NCI-H345 treated with DMSO at 0.1 percent for 48 hours (cell line): Measurements from ENCODE around the gene SIRPB1.
"Not testable (repeated sequence)": the region's sequence is repeated elsewhere in the genome, so short reads cannot be mapped to it uniquely, and the experiment has no call there.

Experiments used
- DNase-seq: peaks from one replicate; lab custom pipeline; 2025; ENCODE audit not compliant: unreplicated experiment; lab: John Stamatoyannopoulos, UW

SIRPB1 gene

DNA sequence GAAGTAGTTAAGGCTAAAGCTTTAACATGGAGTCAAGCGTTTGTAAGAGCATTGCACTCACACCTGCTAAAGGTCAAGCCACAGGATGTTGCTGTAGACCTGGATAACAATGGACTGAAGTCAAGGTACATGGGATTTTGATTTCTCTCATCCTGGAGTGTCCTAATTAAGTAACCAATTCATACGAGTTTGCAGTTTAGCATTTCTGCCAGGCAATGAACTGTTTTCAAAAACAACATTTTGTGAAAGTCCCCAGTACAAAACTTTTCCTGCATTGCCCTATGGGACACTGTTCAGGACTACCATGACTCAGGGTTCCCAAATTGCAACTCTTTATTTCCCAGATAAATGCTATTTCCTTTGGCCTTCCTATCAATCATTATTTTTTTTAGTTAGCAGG lies 17.4 kb upstream of the SIRPB1 start:
- DNase-seq: no peak

GRCh38 chr20:1636621-1637020 lies 16.8 kb upstream of the SIRPB1 start:
- no peak for DNase-seq

DNA sequence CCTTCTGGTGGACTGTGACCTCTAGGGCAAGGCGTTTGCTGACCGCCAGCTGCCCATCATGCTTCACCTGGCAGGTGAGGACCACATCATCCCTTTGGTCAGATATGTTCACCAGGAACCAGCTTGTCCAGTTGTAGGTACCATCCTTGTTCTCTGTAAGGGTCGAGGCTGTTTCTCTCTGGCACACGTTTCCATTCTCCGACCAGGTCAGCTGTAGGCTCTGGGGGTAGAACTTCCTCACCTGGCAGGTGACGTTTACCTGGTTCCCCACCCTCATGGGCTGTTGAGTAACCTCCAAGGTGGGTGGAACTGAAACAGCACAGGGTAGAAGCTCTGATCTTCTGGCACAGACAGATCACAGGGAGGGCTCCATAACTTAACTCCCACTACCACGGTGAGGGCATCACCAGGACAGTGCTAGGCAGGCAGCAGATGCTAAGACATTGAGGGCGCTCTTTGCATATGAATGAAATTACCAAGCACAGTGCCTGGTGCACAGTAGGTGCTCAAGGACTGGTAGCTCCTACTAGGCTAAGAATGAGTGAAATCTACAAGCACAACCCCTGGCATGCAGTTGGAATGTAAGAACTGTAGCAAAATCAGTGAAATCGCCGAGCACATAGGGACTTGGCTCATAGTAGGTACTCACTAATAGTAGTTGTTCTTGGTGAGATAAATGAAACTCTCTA lies 15.6 kb upstream of the SIRPB1 start:
- DNase-seq: no peak

- no peak for DNase-seq
These were observed 13.7 kb upstream of the SIRPB1 start for GRCh38 chr20:1633535-1633934.

DNA sequence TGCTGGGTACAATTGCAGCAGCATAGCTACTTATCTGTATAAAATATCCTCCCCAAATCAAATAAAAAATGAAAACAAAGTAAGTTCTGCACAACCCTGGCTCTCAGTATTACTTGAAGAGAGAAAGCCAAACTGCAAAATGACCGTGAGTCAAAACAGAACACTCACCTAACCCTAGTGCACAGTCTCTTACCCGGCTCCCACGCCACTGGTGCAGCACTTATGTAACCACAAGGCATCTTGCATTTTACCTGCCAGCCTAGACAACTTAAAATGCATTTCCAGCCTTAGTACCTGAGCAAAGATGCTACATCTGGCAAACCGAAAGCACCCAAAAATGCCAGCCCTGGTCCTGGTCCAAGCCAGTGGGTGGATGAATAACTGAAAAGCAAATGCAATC lies 12.4 kb upstream of the SIRPB1 start:
- no peak for DNase-seq

DNA sequence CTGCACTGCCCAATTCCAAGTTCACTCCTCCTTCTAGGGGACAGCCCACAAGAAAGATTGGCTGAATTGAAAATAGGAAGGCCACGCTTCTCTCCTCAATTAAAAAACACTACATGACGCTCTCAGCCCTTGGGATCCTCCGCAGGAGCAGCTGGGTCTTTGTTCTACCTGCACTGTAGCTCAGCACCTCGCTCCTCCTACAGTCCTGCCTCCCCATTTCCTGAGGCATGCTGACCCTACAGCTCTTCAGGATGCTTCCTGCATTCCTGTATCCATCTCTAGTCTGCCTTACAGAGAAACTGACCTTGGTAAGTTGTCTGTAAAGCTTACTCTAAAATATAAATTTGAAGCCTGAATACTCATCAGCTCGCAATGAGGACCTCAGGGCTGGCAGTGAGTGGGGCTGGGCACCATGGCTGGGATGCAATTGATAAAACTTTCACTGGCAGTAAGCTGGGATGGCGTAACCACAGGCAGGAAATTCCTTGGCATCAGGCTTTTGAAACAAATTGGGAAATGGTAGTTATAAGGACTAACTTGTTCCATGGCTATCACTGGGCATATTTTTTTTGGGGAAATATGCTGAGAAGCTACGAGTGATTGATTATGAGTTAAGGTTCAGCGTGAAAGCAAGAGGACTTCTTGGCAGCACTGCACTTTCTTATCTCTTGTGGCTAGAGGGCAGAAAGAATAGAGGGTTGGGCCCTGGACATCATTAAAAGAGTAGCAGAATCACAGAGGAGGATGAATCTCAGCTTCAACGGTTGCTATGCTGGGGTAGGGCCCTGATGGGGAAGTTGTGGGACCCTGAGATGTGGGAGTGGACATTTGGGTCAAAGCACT lies 11.7 kb upstream of the SIRPB1 start:
- DNase-seq: no peak

DNA sequence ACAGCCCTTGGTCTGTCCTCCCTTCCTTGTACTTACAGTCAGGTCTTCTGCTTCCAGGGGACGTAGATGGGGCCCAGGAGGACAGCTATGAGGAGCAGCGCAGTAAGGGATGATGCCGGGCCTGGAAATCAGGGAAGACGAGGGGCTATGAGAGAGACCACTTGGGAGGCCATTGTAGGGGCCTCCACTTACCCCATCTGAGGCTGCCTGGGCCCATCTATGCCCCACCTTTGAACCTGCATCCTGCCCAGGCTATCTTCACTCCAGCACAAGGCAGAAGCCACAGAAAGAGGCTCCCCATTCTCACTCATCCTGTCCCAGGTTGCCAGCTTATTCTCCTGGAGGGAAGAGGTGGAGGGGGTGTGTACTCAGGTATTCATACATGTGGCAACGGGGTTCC lies 10.4 kb upstream of the SIRPB1 start:
- DNase-seq: no peak

GRCh38 chr20:1629321-1629720 lies 9.5 kb upstream of the SIRPB1 start:
- DNase-seq: no peak

GRCh38 chr20:1628621-1629020 lies 8.8 kb upstream of the SIRPB1 start:
- DNase-seq: no peak

- DNase-seq: no peak
These were observed 7.4 kb upstream of the SIRPB1 start for GRCh38 chr20:1627200-1627550.

DNA sequence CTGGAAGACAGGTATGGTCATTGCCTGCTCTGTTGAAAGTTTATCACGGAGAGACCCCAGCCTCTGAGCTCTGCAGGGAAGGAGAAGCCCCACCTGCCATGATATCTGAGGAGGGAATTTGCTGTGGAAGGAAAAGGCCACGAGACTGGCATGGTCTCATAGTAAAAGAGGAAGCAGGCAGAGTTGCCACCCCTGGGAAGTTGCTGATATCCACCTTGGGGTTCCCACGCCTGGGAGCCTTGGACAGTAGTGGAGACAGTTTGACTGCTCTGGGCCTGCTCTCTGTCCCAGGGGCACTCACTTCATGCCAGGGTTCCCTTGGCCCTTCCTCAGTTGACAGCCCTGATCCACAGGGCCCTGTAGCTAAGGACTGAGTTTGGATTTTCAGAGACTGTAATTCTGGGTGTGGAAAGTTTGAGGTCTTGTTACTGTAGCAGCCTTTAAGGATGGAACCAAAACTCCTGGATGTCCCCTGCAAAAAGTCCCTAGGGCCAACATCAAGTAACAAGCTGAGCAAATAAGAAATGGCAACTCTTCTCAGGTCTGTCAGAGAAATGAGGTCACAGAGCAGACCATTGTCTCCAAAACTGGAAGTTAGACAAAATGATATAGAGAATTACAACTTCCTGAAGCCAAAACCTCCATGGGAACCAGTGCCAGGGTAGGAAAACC lies 6.9 kb upstream of the SIRPB1 start:
- no peak for DNase-seq

DNA sequence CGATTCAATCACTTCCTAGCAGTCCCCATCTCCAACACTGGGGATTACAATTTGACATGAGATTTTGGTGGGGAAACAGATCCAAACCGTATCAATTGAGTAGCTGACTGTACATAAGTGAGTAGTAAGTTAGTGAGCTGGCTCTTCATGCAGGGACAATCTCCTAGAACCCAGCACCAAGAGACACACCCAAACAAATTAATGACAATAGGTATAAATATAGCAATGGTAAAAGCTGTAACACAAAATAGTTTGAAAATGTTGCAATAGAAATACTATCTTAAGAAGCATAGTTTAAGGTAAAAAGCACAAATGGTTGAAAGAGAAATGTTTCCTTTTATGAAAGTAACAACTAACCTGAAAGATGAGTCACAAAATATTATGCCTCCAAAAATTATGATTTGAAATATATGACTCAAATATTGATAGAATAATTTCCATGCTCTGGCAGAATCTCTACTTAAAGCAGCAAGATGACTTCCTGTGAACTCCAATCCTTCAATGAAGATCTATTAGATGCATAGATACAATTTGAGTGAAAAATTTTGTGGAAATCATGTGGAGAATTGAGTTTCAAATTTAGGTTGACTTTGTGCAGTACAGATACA lies 5.4 kb upstream of the SIRPB1 start:
- no peak for DNase-seq

DNA sequence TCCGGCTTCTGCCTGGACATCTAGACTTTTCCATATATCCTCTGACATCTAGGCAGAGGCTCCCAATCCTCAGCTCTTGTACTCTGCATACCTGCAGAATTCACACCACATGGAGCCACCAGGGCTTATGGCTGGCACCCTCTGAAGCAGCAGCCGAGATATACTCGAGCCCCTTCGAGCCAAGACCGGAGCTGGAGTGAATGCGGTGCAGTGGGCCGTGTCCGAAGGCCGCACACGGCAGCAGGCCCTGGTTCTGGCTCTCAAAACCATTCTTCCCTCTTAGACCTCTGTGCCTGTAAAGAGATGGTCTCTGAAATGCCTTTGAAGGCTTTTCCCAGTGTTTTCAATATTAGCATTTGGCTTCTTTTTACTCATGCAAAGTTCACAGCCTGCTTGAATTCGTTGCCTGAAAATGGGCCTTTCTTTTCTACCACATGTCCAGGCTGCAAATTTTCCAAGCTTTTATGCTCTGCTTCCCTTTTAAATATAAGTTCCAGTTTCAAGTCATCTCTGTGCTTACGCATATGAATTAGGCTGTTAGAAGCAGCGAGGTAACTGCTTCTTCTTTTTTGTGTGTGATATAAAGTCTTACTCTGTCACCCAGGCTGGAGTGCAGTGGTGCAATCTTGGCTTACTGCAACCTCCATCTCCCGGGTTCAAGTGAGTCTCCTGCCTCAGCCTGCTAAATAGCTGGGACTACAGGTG lies 3.8 kb upstream of the SIRPB1 start:
- DNase-seq: no peak

DNA sequence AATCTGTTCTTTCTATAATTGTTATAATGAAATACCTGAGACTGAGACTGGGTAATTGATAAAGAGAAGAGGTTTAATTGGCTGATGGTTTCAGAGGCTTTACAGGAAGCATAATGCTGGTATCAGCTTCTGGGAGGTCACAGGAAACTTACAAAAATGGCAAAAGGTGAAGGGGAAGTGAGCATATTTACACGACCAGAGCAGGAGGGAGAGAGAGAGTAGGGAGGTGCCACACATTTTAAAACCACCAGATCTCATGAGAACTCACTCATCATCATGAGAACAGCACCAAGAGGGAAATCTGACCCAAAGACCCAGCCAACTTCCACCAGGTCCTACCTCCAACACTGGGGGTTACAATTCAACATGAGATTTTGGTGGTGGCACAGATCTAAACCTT lies 2.6 kb upstream of the SIRPB1 start:
- DNase-seq: no peak

DNA sequence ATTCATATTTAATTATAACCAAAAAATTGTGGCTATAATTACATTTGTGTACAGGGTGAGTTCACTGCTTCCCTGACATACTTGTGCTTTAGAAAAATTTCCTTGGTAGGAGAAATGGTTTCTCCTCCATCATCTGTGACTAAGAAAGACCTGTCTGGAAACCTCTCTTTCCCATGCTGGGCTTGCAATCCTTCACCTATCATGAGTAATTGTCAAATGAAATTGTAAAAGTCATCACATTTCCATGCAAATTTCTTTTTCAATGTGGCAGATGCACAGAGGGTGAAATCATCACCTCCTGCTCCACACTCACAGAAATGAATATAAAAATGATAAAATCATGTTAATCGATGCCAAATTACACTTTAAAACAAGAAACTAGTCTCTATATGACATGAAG lies 1.5 kb upstream of the SIRPB1 start:
- DNase-seq: no peak

DNA sequence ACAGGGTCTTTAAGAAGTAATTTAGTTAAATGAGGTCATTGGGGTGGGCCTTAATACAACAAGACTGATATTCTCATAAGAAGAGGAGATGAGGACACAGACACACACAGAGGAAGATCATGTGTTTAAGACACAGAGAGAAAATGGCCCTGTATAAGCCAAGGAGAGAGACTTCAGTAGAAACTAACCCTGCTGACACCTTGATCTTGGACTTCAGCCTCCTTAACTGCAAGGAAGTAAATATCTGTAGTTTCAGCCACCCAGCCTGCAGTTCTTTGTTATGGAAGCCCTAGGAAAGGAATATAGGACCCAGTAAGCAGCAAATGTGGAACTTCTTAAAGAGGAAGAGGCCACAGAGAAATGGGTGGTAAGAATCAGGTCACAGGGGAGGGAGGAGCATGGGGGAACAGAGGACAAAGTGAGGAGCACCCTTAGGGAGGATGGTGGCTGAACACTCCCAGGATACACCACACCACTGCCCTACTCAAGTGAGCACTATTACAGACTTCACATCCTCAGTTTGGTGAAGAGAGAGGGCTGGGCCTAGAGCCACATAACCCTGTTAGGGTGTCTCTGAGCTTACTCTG lies 762 bp downstream of the SIRPB1 start:
- no peak for DNase-seq

GRCh38 chr20:1618479-1618878 lies 1.3 kb downstream of the SIRPB1 start:
- DNase-seq: no peak

DNA sequence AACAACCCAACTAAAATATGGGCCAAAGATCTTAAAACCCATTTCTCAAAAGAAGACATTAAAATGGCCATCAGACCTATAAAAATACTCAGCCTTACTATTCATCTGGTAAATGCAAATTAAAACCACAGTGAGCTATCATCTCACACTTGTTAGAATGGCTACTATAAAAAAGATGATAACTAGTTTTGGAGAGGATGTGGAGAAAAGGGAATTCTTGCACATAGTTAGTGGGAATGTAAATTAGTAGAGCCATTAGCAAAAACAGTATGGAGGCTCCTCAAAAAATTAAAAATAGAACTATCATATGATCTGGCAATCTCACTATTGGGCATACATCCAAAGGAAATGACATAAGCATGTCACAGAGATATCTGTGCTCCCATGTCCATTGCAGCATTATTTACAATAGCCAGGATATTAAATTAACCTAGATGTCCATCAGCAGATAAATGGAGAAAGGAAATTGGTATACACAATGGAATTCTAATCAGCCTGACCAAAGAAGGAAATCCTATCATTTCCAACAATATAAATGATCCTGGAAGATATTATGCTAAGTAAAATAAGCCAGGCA lies 2.9 kb downstream of the SIRPB1 start:
- no peak for DNase-seq

DNA sequence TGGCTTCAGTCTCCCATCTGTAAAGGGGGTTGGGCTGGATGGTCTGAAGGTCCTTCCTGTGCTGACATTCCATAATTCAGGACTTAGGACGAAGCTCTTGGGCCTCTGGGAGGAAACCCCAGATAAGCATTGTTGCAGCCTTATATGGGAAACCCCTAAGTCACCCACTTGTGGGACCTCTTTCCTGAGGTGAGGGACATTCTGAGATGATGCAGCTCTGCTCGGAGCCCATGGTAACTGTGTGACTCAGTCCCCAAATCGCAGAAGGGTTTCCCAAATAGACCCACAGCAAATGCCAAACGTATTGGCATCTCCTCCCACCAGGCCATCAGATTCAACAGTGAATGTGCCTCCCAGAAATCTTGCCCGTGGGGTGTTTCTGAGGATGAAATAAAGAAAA lies 9.4 kb downstream of the SIRPB1 start:
- DNase-seq: not testable (repeated sequence)

DNA sequence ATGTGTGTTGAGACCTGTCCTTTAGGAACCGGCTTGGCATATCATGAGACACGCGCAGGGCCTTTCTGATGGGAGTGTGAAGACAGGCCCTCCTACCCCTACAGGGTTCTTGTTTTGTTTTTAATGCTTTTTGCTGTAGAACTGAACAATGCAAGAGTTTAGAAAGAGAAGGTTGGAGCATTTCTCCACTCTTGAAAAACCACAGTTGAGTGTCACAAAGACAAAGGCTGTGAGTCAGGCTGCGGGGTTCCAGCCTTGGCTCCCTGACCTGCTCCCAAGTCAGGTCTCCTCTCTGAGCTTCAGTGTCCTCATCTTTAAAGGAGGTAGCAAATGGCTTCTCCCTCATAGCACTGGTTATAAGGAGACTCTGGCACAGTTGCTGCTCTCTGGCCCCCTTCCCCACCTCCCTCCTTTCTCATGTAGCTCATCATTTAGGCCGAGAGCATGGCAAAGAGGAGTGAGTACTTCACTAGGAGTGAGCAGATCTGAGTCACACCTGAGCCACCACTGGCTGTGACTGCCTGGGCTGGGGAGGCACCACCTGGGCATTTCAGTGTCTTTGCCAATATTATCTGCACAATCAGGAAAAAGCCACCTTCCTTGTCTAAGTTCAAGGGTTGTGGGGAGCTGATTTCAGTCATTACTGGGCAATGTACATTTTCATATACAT lies 11.0 kb downstream of the SIRPB1 start:
- not testable (repeated sequence) for DNase-seq
